H54 (cell line): Measurements from ENCODE around the gene UFC1.
A peak's percentile ranks its signal among the peaks of the same experiment; 100 is the strongest.

Experiments used
- DNase-seq: peaks from one replicate; pipeline ENCODE4 v3.0.0; 2011; ENCODE audit warnings: low spot score, mixed read lengths; ENCODE audit not compliant: insufficient read length
- FAIRE-seq: peaks from 3 replicates; lab custom pipeline; 2011; peaks lifted over from hg19 to GRCh38; lab: Jason Lieb, UNC
- POLR2A ChIP-seq: IDR thresholded peaks from 2 replicates; pipeline ENCODE4 v1.6.1; 2011; ENCODE audit warnings: low read depth, mild to moderate bottlenecking, low read length

Gene UFC1

GRCh38 chr1:161127649-161128048 lies 26.1 kb upstream of the UFC1 start:
- no peak for TF ChIP-seq POLR2A
- DNase-seq (no peak), FAIRE-seq (no peak)

- DNase-seq (no peak), FAIRE-seq (no peak)
- TF ChIP-seq POLR2A, result no peak
Measured at GRCh38 chr1:161128591-161129420, 25.0 kb upstream of the UFC1 start.

DNA sequence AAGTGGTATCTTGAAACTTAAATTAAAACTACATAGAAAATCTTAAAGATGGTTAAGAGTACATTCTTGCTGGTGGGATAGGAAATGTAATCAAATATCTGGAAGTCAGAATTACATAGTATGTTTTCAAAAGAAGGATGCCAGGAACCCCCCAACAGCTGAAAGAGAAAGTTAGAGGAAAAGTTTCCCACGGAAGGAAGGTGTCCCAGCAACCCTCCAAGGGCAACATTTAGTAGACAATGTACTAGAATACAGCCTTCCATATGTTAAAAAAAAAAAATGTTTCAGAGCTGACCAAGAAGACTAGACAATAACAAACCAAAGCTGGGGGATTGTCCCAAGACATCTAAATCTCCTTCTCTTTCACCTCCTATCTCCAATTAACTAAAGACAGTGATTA lies 23.5 kb upstream of the UFC1 start:
- FAIRE-seq (no peak), DNase-seq (no peak)
- TF ChIP-seq POLR2A, result no peak

DNA sequence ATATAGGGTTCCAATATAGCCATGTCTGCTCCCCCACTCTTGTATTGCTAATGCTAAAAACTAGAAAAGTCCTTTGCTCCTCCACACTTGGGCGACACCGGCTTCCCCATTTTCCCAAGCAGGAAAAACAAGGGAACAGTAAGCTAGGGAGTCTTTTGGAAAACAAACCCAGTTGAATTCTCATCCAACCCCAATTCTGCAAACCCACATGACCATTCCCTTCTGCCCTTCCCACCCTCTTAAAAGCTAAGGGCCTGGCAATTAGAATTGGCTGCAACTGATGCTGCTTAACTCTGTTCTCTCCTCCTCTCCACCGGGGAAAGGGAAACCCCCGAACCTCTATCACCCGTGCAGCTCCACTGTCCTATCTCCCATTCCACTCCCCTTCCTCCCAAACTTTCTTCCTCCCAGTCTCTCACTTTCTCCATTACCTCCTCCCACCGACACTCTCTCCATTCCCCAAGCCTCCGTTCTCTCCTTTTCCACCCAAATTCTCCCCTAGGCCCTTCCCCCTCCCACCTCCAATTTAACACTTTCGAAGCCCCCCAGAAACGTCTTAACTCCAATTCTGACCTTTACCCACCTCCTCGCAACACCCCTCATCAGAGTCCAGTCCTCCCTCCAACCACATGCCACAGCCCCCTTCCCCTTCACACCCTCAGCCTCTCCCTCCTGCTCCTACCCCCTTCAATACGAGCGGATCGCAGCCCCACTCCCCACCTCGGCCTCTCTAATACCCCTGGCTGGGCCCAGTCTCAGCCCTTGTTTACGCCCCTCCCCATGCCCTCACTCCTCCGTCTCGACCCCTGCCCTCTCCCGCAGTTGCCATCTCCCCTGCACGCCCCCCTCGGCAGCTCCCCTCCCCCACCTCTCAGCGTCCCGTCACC lies 22.0 kb upstream of the UFC1 start:
- DNase-seq (no peak), FAIRE-seq (no peak)
- no peak for TF ChIP-seq POLR2A

- DNase-seq (peak; percentile 86), FAIRE-seq (peak; percentile 41)
- TF ChIP-seq POLR2A, result peak; percentile 68
Measured at GRCh38 chr1:161132410-161133219, 21.2 kb upstream of the UFC1 start, which contains the start of gene DEDD. Gene DEDD, minus strand, starts transcription at chr1:161132667. Its CDS starts 8,205 bp downstream, at chr1:161124462.

DNA sequence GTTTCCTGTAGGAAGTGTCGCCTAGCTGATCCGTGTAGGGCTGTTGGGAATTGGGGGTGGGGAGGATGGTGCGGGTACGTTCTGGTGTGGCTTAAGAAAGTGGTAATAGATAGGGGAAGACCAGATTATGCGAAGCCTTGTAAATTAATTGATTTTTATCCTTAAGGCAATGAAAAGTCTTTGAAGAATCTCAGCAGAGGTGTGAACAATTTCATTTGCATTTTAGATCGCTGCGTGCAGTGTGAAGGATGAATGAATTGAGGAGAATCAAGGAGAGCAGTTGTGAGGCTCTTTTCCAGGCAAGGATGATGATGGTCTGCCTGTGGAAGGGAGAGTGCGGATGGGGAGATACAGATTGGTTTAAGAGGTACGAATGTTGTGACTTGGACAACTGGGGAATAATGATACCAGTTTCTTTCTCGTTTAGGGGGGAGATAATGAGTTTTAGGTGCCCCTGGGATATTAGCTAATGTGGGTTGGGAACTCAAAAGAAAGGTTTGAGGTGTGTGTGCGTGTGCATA lies 20.5 kb upstream of the UFC1 start:
- no peak for DNase-seq
- no peak for FAIRE-seq
- TF ChIP-seq POLR2A, result no peak

DNA sequence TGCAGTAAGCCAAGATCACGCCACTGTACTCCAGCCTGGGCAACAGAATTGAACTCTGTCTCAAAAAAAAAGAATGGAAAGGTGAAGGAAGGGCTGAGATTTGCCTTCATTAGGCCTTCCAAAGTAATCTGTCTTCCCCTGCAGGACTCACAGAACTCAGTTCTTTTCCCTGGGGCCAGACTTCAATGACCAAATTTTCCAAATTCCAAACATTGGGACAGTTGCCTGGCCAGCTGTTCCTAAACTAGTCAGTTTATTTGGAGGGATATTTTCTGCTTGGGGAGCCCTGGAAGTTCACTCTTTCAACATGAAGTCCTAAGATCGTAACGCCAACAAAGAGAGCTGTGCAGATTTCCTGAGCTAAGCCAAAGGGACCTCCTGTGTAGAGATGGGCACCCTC lies 15.9 kb upstream of the UFC1 start:
- FAIRE-seq, result no peak
- no peak for DNase-seq
- no peak for TF ChIP-seq POLR2A

GRCh38 chr1:161138431-161138830 lies 15.3 kb upstream of the UFC1 start:
- FAIRE-seq, result no peak
- no peak for TF ChIP-seq POLR2A
- no peak for DNase-seq

- no peak for TF ChIP-seq POLR2A
- no peak for DNase-seq
- no peak for FAIRE-seq
Measured at GRCh38 chr1:161139766-161140165, 14.0 kb upstream of the UFC1 start.

GRCh38 chr1:161140755-161141400 lies 12.9 kb upstream of the UFC1 start:
- no peak for TF ChIP-seq POLR2A
- DNase-seq (no peak), FAIRE-seq (no peak)

DNA sequence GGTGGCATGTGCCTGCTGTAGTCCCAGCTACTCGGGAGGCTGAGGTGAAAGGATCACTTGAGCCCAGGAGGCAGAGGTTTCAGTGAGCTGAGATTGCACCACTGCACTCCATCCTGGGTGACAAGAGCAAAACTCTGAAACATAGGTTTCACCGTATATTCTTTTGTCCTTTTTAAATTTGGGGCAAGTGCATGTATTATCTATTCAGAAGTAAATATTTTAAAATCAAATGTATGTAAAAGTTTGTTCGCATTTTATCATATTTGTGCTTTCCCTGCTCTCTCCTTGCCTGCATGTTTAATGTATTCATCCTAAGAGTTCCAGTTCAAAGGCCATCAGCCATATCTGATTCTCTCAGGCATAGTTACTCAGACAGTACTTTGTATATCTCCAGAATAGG lies 7.9 kb upstream of the UFC1 start:
- DNase-seq (no peak), FAIRE-seq (no peak)
- no peak for TF ChIP-seq POLR2A

- FAIRE-seq, result no peak
- no peak for DNase-seq
- no peak for TF ChIP-seq POLR2A
Measured at GRCh38 chr1:161153176-161153575, 602 bp upstream of the UFC1 start.

- TF ChIP-seq POLR2A, result no peak
- FAIRE-seq, result no peak
- DNase-seq, result no peak
Measured at GRCh38 chr1:161157867-161158266, 4.1 kb downstream of the UFC1 start.
